ENCODE measurements around the gene PRX. TPM values are rescaled to one million over a fixed set of nuclear protein-coding genes. Genes with fewer than 3 reads are reported as not detected.
"Not testable (repeated sequence)": the region's sequence is repeated elsewhere in the genome, so short reads cannot be mapped to it uniquely, and the experiment has no call there.

Gene PRX
- total RNA-seq, 1 donor from 2014 or later, result 3.3 TPM

GRCh38 chr19:40376286-40376862, 36.8 kb downstream of the PRX start:
- no peaks in the 10 kb centered on the region for H3K4me1 ChIP-seq
- no peak for DNase-seq (ENCODE audit: low spot score in 2 of 2)
- H3K36me3 ChIP-seq, result peaks cover 58 to 76% of the 10 kb centered on the region in 2 donors
- TF ChIP-seq CTCF (IDR thresholded peaks at IDR 0.05), result no peak
- no peak overlapping the region for H3K27ac ChIP-seq
- no peak overlapping the region for H3K4me3 ChIP-seq
- intact Hi-C loops (cut with DNase I), result no loop called here
- no peaks in the 10 kb centered on the region for H3K27me3 ChIP-seq
- H3K9me3 ChIP-seq, result no peaks in the 10 kb centered on the region

- TF ChIP-seq CTCF (IDR thresholded peaks at IDR 0.05), result no peak
- peaks cover 61 to 89% of the 10 kb centered on the region in 2 donors for H3K36me3 ChIP-seq
- intact Hi-C loops (cut with DNase I), result no loop called here
- H3K27me3 ChIP-seq, result no peaks in the 10 kb centered on the region
- no peaks in the 10 kb centered on the region for H3K4me1 ChIP-seq
- H3K27ac ChIP-seq, result no peak overlapping the region
- DNase-seq (ENCODE audit: low spot score in 2 of 2), result no peak
- H3K9me3 ChIP-seq, result no peaks in the 10 kb centered on the region
- no peak overlapping the region for H3K4me3 ChIP-seq
Observed at GRCh38 chr19:40374084-40374483, 39.1 kb downstream of the PRX start.

- DNase-seq (ENCODE audit: low spot score in 2 of 2), result no peak
- intact Hi-C loops (cut with DNase I), result no loop called here
- Histone ChIP-seq H3K27ac (no peak overlapping the region), H3K4me1 (no peaks in the 10 kb centered on the region), H3K27me3 (no peaks in the 10 kb centered on the region), H3K36me3 (peaks cover 69 to 92% of the 10 kb centered on the region in 2 donors), H3K4me3 (no peak overlapping the region), H3K9me3 (no peaks in the 10 kb centered on the region)
- TF ChIP-seq CTCF (IDR thresholded peaks at IDR 0.05), result no peak
Observed at GRCh38 chr19:40371802-40372122, 41.4 kb downstream of the PRX start.

DNA sequence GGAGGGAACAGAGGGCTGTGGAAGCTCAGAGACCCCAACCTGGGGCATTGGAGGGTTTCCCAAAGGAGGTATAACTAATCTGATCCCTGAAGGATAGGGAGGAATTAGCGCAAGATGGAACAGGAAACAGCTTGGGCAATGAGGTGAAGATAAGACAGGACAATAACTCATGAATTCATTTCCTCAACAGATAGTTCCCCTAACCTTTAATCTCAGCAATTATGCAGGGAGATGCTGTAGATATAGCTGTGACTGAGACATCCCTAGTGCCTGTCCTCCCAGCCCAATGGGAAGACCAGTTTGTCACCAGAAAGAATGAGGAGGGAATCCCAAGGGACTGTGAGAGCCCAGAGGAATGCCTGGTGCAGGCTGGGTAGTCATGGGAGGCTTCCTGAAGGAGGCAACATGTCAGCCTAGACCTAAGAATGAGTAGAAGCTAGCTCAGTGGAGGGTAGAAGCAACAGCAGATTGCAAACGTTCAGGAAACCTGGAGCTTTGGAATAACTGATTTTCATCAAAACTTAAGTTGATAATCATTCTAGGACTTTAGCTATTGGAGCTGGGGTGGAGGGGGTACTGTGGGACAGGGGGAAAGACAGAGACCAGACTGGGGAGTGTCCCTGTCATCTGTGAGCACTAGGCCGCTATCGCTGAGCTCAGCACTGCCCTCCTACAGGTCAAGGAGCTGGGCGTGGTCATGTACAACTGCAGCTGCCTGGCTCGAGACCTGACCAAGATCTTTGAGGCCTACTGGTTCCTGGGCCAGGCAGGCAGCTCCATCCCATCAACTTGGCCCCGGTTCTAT, 42.0 kb downstream of the PRX start:
- Histone ChIP-seq H3K27me3 (no peaks in the 10 kb centered on the region), H3K36me3 (peaks cover 68 to 92% of the 10 kb centered on the region in 2 donors), H3K4me1 (no peaks in the 10 kb centered on the region), H3K4me3 (no peak overlapping the region), H3K27ac (no peak overlapping the region), H3K9me3 (no peaks in the 10 kb centered on the region)
- DNase-seq (ENCODE audit: low spot score in 2 of 2), result no peak
- no peak for TF ChIP-seq CTCF (IDR thresholded peaks at IDR 0.05)
- intact Hi-C loops (cut with DNase I), result no loop called here

DNA sequence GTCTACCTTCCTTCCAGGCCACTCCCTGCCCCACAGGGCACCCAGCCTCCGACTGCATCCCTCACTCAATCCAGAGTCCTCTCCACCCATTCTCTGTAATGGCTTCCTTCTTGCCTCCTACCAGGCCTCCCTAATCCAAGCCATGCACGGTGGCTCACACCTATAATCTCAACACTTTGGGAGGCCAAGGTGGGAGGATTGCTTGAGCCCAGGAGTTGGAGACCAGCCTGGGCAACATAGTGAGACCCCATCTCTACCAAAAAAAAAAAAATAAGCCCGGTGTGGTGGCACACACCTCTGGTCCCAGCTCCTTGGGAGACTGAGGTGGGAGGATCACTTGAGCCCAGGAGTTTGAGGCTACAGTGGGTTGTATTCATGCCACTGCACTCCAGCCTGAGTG, 42.9 kb downstream of the PRX start:
- intact Hi-C loops (cut with DNase I); H3K9me3 ChIP-seq; H3K4me3 ChIP-seq; DNase-seq (ENCODE audit: low spot score in 2 of 2); H3K27ac ChIP-seq; H3K27me3 ChIP-seq; H3K4me1 ChIP-seq: not testable (repeated sequence)
- peaks cover 68 to 87% of the 10 kb centered on the region in 2 donors for H3K36me3 ChIP-seq

DNA sequence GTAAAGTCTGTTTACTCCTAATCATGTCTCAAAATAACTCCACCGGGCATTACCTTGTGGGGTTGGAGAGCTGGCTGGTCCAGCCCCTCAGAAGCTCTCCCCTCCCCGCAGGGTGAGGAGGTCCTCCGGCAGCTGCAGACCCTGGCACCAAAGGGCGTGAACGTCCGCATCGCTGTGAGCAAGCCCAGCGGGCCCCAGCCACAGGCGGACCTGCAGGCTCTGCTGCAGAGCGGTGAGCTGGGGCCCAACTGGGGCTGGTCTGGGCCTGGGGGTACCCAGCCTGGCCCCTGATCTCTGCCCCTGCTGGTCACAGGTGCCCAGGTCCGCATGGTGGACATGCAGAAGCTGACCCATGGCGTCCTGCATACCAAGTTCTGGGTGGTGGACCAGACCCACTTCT, 43.4 kb downstream of the PRX start:
- no peaks in the 10 kb centered on the region for H3K27me3 ChIP-seq
- no peak overlapping the region for H3K4me3 ChIP-seq
- no peak overlapping the region for H3K27ac ChIP-seq
- peaks cover 63 to 83% of the 10 kb centered on the region in 2 donors for H3K36me3 ChIP-seq
- DNase-seq (ENCODE audit: low spot score in 2 of 2), result no peak
- H3K4me1 ChIP-seq, result peaks cover 0 to 5% of the 10 kb centered on the region in 2 donors
- no peaks in the 10 kb centered on the region for H3K9me3 ChIP-seq
- intact Hi-C loops (cut with DNase I), result no loop called here
- TF ChIP-seq CTCF (IDR thresholded peaks at IDR 0.05), result no peak

All from ascending aorta (tissue), 2 donors.